ENCODE measurements around the gene RAB8A.
A peak's percentile ranks its signal among the peaks of the same experiment; 100 is the strongest.
"Not testable (repeated sequence)": the region's sequence is repeated elsewhere in the genome, so short reads cannot be mapped to it uniquely, and the experiment has no call there.

RAB8A gene

DNA sequence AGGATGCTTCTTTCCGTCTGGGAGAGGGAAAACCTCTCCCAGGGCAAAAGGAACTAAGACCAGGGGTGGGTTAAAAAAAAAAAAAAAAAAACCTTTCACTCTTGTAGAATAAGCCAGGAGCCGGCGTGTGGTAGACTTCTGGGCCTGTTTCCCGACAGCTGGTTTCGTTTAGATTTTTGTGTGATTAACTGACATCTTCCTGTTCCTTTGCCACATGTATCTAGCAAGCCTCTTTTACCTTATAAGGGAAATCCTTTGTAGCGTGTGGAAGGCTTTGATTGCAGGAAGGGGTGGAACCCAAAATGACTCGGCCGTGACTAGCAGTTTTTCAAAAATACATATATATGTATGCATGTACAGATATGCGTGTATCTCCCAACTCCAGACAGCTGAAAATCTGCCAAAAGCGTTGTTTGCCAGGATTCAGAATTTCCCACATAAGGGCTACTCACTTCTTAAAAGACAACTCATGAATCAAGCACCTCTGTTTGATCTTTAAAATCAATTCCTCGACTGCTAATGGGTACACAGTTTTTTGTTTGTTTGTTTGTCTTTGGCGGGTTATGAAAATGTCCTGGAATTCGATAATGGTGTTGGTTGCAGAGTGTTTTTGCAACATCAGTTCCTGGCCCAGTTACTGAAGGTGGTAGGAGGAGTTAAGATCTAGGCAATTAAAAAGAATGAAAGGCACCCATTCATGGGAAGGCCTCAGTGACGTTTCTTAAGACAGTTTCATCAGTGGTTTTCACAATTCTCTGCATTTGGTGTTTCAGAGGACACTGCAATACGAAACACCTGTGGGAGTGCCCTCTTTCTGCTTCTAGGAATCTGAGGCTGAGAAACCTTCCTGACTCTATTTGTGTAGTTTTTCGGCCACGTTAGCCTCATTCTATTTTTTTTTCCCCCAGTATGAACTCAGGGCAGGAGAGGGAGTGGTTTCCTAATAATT lies 32.7 kb upstream of the RAB8A start:
- TF ChIP-seq CTCF (IDR thresholded peaks at IDR 0.05; ENCODE audit: low read depth, low read length): no peak
- peak; percentile 96 for DNase-seq (ENCODE audit: extremely low read depth, low read depth)

GRCh38 chr19:16084067-16084685 lies 27.5 kb upstream of the RAB8A start:
- TF ChIP-seq CTCF (IDR thresholded peaks at IDR 0.05; ENCODE audit: low read depth, low read length): no peak
- no peak for DNase-seq (ENCODE audit: extremely low read depth, low read depth)

DNA sequence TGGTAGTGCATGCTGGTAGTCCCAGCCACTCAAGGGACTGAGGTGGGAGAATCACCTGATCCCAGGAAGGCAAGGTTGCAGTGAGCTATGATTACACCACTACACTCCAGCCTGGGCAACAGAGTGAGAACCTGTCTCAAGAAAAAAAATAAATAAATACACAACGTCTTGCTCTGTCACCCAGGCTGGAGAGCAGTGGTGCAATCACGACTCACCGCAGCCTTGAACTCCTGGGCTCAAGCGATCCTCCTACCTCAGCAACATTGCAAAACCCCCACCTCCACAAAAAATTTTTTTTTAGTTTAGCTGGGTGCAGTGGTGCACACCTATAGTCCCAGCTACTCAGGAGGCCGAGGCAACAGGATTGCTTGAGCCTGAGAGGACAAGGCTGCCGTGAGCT lies 26.6 kb upstream of the RAB8A start:
- DNase-seq (ENCODE audit: extremely low read depth, low read depth): no peak
- TF ChIP-seq CTCF (IDR thresholded peaks at IDR 0.05; ENCODE audit: low read depth, low read length): no peak

DNA sequence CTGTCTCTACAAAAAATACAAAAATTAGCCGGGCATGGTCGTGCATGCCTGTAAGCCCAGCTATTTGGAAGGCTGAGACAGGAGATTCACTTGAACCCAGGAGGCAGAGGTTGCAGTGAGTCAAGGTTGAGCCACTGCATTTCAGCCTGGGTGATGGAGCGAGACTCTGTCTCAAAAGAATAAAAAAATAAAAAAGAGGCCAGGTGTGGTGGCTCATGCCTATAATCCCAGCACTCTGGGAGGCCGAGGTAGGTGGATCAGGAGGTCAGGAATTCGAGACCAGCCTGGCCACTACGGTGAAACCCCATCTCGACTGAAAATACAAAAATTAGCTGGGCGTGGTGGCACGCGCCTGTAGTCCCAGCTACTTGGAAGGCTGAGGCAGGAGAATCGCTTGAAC lies 24.3 kb upstream of the RAB8A start:
- DNase-seq (ENCODE audit: extremely low read depth, low read depth): not testable (repeated sequence)

- DNase-seq (ENCODE audit: extremely low read depth, low read depth): no peak
- no peak for TF ChIP-seq CTCF (IDR thresholded peaks at IDR 0.05; ENCODE audit: low read depth, low read length)
These were observed 23.7 kb upstream of the RAB8A start for GRCh38 chr19:16087940-16088339.

GRCh38 chr19:16088351-16089009 lies 23.2 kb upstream of the RAB8A start:
- 0 out of 2 replicates have a peak, but pooled peaks have one; percentile 11 for TF ChIP-seq CTCF (IDR thresholded peaks at IDR 0.05; ENCODE audit: low read depth, low read length)
- DNase-seq (ENCODE audit: extremely low read depth, low read depth): no peak

DNA sequence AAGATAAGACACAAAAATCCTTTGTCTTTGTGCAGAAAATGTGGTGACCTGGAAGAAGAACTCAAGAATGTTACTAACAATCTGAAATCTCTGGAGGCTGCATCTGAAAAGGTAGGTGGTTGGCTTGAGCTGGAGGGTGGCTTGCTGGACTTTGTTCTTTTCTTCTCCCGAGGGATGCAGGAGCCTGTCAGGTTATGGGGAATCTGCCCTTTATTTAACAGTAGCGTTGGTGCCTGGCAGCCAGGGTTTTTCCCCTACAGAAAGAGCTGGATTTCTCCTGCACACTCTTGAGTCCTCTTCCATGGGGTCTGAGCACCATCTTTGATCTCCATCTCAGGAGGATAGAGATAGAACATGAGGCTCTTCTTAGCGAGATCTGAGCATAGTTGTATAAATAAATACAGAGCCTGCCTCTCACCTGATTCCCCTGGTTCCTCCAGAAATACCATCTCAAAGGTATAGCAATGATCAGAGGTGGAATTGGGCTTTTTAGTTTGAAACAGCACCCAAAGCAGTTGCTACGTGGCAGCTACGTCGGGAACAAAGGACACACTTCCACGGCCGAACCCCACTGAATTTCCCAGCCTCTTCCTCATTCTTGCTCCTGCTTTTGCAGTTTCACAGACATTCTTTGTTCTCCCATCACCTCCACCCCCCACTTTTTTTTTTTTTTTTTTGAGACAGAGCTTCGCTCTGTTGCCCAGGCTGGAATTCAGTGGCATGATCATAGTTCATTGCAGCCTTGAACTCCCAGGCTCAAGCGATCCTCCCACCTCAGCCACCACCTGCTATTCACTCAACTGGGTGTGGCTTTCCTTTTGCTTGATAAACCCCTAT lies 22.5 kb upstream of the RAB8A start:
- TF ChIP-seq CTCF (IDR thresholded peaks at IDR 0.05; ENCODE audit: low read depth, low read length): no peak
- no peak for DNase-seq (ENCODE audit: extremely low read depth, low read depth)

All from AG09319 (cell line).